Testis (tissue), 2 donors: ENCODE measurements around the gene ZIC1.

Experiments
- CTCF ChIP-seq, 3 experiments: fragments of 450-650 bp in 2 of 3; fragments of 200-600 bp in 1 of 3; sonication (generic) in 1 of 3; IDR thresholded peaks; one replicate each; pipeline ENCODE4 v1.5.1; 2016 to 2019; ENCODE audit warnings: antibody characterized with exemption in 3 of 3, mild to moderate bottlenecking in 2 of 3, moderate library complexity in 1 of 3
- POLR2A ChIP-seq: fragments of 450-650 bp; IDR thresholded peaks from one replicate; pipeline ENCODE4 v1.6.1; 2017; ENCODE audit warnings: antibody characterized with exemption, mild to moderate bottlenecking, moderate library complexity

GRCh38 chr3:147385059-147386012, 23.8 kb upstream of the ZIC1 start:
- TF ChIP-seq CTCF (IDR thresholded peaks at IDR 0.05) = no peak
- TF ChIP-seq POLR2A = no peak
